ENCODE measurements around the gene KIAA0825.

DNA sequence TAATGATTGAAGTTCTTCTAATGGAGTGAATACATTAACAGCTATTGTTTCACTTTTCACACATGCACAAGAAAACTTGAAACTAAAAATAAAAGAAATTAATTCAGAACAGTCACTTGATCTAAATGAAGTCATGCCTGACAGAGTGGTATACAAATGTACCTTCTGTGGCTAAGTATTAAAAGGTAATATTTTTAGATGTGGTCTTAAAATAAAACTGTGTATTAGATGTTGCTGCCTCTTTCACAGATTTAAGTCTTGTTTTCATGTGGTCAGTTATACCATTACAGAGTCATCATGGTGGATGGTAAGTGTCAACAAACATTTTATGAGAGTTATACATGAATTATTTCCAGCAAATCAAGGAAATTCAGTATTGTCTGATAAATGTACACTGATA, 47.0 kb downstream of the KIAA0825 start:
- TF ChIP-seq, protein P1, sequence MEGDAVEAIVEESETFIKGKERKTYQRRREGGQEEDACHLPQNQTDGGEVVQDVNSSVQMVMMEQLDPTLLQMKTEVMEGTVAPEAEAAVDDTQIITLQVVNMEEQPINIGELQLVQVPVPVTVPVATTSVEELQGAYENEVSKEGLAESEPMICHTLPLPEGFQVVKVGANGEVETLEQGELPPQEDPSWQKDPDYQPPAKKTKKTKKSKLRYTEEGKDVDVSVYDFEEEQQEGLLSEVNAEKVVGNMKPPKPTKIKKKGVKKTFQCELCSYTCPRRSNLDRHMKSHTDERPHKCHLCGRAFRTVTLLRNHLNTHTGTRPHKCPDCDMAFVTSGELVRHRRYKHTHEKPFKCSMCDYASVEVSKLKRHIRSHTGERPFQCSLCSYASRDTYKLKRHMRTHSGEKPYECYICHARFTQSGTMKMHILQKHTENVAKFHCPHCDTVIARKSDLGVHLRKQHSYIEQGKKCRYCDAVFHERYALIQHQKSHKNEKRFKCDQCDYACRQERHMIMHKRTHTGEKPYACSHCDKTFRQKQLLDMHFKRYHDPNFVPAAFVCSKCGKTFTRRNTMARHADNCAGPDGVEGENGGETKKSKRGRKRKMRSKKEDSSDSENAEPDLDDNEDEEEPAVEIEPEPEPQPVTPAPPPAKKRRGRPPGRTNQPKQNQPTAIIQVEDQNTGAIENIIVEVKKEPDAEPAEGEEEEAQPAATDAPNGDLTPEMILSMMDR (IDR thresholded peaks at IDR 0.05) = no peak
- TF ChIP-seq POLR2AphosphoS5 (IDR thresholded peaks at IDR 0.05; ENCODE audit: low read depth, low read length) (no peak), SIN3A (IDR thresholded peaks at IDR 0.05; ENCODE audit: borderline replicate concordance, insufficient read depth, low read depth, low read length) (no peak)
- TF ChIP-seq, protein P2, sequence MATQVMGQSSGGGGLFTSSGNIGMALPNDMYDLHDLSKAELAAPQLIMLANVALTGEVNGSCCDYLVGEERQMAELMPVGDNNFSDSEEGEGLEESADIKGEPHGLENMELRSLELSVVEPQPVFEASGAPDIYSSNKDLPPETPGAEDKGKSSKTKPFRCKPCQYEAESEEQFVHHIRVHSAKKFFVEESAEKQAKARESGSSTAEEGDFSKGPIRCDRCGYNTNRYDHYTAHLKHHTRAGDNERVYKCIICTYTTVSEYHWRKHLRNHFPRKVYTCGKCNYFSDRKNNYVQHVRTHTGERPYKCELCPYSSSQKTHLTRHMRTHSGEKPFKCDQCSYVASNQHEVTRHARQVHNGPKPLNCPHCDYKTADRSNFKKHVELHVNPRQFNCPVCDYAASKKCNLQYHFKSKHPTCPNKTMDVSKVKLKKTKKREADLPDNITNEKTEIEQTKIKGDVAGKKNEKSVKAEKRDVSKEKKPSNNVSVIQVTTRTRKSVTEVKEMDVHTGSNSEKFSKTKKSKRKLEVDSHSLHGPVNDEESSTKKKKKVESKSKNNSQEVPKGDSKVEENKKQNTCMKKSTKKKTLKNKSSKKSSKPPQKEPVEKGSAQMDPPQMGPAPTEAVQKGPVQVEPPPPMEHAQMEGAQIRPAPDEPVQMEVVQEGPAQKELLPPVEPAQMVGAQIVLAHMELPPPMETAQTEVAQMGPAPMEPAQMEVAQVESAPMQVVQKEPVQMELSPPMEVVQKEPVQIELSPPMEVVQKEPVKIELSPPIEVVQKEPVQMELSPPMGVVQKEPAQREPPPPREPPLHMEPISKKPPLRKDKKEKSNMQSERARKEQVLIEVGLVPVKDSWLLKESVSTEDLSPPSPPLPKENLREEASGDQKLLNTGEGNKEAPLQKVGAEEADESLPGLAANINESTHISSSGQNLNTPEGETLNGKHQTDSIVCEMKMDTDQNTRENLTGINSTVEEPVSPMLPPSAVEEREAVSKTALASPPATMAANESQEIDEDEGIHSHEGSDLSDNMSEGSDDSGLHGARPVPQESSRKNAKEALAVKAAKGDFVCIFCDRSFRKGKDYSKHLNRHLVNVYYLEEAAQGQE (IDR thresholded peaks at IDR 0.05; ENCODE audit: insufficient read depth in 1 of 2, low read depth in 2 of 2, low read length in 1 of 2) = no peak

Data from Panc1 (cell line).